NCI-H1105 (cell line): ENCODE results near the gene CARMIL1.
A peak's percentile ranks its signal among the peaks of the same experiment; 100 is the strongest.

Experiments used
- DNase-seq: peaks from one replicate; lab custom pipeline; 2025; lab: John Stamatoyannopoulos, UW

CARMIL1 gene

GRCh38 chr6:25477006-25477590 lies 197.9 kb downstream of the CARMIL1 start:
- no peak for DNase-seq

GRCh38 chr6:25478973-25479372 lies 199.8 kb downstream of the CARMIL1 start:
- no peak for DNase-seq

GRCh38 chr6:25481267-25481666 lies 202.1 kb downstream of the CARMIL1 start:
- no peak for DNase-seq

GRCh38 chr6:25482996-25483395 lies 203.8 kb downstream of the CARMIL1 start:
- DNase-seq: no peak

GRCh38 chr6:25483943-25484342 lies 204.8 kb downstream of the CARMIL1 start:
- DNase-seq: no peak

GRCh38 chr6:25484900-25485299 lies 205.7 kb downstream of the CARMIL1 start:
- no peak for DNase-seq

GRCh38 chr6:25485821-25486534 lies 206.8 kb downstream of the CARMIL1 start:
- peak; percentile 90 for DNase-seq

GRCh38 chr6:25486550-25486949 lies 207.4 kb downstream of the CARMIL1 start:
- peak; percentile 38 for DNase-seq

GRCh38 chr6:25487012-25487411 lies 207.8 kb downstream of the CARMIL1 start:
- DNase-seq: peak; percentile 43

GRCh38 chr6:25488156-25488555 lies 209.0 kb downstream of the CARMIL1 start:
- DNase-seq: no peak

GRCh38 chr6:25489399-25489798 lies 210.2 kb downstream of the CARMIL1 start:
- no peak for DNase-seq

GRCh38 chr6:25490018-25490801 lies 211.0 kb downstream of the CARMIL1 start:
- peak; percentile 91 for DNase-seq

- DNase-seq: no peak
Observed at GRCh38 chr6:25492951-25493350, 213.8 kb downstream of the CARMIL1 start.

GRCh38 chr6:25494469-25494868 lies 215.3 kb downstream of the CARMIL1 start:
- DNase-seq: no peak

GRCh38 chr6:25497383-25498040 lies 218.3 kb downstream of the CARMIL1 start:
- DNase-seq: no peak

- no peak for DNase-seq
Observed at GRCh38 chr6:25498505-25498904, 219.3 kb downstream of the CARMIL1 start.

- DNase-seq: no peak
Observed at GRCh38 chr6:25499615-25500235, 220.6 kb downstream of the CARMIL1 start.

- no peak for DNase-seq
Observed at GRCh38 chr6:25503686-25504085, 224.5 kb downstream of the CARMIL1 start.

GRCh38 chr6:25504661-25505060 lies 225.5 kb downstream of the CARMIL1 start:
- DNase-seq: no peak

GRCh38 chr6:25506020-25506419 lies 226.8 kb downstream of the CARMIL1 start:
- DNase-seq: no peak

- no peak for DNase-seq
Observed at GRCh38 chr6:25508051-25508450, 228.9 kb downstream of the CARMIL1 start.

GRCh38 chr6:25511376-25511775 lies 232.2 kb downstream of the CARMIL1 start:
- no peak for DNase-seq
